ENCODE data around the gene MLIP. TPM values are rescaled to one million over a fixed set of nuclear protein-coding genes. Genes with fewer than 3 reads are reported as not detected.

Gene MLIP, protein sequence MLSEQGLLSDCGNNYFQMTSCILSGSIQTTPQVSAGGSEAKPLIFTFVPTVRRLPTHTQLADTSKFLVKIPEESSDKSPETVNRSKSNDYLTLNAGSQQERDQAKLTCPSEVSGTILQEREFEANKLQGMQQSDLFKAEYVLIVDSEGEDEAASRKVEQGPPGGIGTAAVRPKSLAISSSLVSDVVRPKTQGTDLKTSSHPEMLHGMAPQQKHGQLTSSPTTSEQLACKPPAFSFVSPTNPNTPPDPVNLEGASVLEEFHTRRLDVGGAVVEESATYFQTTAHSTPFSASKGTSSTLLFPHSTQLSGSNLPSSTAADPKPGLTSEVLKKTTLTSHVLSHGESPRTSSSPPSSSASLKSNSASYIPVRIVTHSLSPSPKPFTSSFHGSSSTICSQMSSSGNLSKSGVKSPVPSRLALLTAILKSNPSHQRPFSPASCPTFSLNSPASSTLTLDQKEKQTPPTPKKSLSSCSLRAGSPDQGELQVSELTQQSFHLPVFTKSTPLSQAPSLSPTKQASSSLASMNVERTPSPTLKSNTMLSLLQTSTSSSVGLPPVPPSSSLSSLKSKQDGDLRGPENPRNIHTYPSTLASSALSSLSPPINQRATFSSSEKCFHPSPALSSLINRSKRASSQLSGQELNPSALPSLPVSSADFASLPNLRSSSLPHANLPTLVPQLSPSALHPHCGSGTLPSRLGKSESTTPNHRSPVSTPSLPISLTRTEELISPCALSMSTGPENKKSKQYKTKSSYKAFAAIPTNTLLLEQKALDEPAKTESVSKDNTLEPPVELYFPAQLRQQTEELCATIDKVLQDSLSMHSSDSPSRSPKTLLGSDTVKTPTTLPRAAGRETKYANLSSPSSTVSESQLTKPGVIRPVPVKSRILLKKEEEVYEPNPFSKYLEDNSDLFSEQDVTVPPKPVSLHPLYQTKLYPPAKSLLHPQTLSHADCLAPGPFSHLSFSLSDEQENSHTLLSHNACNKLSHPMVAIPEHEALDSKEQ
- 8.0 TPM for total RNA-seq

DNA sequence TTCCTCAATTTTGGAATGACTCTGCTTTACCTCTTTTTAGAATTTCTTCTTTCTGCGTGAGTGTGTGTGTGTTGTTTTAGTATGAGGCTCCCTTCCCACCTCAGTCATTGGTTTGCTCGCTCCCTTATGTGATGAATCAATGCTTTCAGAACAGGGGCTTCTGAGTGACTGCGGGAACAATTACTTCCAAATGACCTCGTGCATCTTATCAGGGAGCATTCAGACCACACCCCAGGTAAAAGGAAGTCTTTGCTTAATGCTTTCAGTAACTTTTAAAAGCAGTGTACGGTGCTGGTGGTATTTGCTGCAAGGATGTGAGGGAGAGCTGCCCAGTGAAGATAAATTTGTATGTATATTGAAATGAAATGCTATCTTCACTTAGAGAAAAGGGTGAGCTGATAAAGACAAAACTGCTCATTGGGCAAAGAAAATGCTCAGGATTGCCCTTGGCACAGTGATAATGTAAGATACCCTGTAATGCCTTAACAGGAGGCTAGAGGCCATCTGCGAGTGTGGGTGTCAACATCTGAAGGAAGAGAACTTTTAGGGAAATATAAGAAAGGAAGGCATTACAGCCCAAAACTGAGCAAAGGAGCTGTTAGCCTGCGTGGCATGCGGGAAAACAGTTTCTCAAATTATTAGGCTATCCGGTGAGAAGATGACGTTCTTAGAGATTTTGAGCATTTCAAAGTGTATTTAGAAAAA is at the start of gene MLIP:
Gene MLIP, plus strand, starts transcription at position 103 of the 705 bp plus-strand sequence. Its CDS starts 37 bp downstream, at position 140.

DNA sequence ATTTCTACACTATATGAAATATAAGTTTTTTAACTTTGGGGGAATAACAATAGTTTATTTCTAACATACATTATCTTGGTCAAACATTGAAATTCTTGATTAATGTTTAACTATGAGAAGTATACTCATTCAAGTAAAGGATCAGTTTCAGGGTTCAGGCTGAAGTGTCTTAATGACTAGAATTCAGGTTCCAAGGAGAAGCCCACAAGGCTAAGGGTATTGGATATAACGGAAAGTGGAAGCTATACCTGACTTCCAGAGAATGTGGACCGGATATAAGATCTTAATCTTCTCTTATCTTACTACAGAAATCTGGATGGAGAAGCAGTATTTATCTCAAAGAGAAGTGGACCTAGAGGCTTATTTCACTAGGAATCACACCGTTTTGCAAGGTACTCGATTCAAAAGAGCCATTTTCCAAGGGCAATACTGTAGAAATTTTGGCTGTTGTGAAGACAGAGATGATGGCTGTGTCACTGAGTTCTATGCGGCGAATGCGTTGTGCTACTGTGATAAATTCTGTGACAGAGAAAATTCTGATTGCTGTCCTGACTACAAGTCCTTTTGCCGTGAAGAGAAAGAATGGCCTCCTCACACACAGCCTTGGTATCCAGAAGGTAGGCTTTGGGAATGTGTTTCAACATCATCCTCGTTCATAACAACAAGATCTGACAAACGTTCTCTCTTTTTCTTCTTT is 197.2 kb downstream of the MLIP start, which contains the start of gene TINAG:
Gene TINAG, plus strand, starts transcription at position 153 of the 697 bp plus-strand sequence. Its CDS starts 110 bp downstream, at position 263.

Other genes starting within 250 kb of the MLIP start
- gene TINAG, start 197.0 kb downstream of the MLIP start, total RNA-seq, result not detected

Data from camera-type eye (tissue), 1 donor.